GM23248 (cell line): ENCODE data around the gene SUSD6.
"Not testable (repeated sequence)": the region's sequence is repeated elsewhere in the genome, so short reads cannot be mapped to it uniquely, and the experiment has no call there.

ENCODE experiments used
- EZH2 ChIP-seq: fragments of 200-600 bp; sonication (generic); IDR thresholded peaks from 2 replicates; pipeline ENCODE4 v1.6.1; 2018; ENCODE audit warnings: antibody characterized with exemption, mild to moderate bottlenecking; ENCODE audit not compliant: insufficient read depth, poor library complexity, severe bottlenecking
- EZH2phosphoT487 ChIP-seq: fragments of 200-600 bp; sonication (generic); IDR thresholded peaks from 2 replicates; pipeline ENCODE4 v1.6.1; 2018; ENCODE audit warnings: antibody characterized with exemption, moderate library complexity, mild to moderate bottlenecking, low read depth; ENCODE audit not compliant: insufficient read depth

- not testable (repeated sequence) for TF ChIP-seq EZH2, EZH2phosphoT487
Measured at GRCh38 chr14:69736405-69736804, 125.0 kb downstream of the SUSD6 start.
